Measurements from ENCODE around the gene ATOX1. TPM values are rescaled to one million over a fixed set of nuclear protein-coding genes. Genes with fewer than 3 reads are reported as not detected.

The ATOX1 gene
- total RNA-seq, 3 donors from 2014 or later = 52.5 to 54.8 (median 53.6) TPM

DNA sequence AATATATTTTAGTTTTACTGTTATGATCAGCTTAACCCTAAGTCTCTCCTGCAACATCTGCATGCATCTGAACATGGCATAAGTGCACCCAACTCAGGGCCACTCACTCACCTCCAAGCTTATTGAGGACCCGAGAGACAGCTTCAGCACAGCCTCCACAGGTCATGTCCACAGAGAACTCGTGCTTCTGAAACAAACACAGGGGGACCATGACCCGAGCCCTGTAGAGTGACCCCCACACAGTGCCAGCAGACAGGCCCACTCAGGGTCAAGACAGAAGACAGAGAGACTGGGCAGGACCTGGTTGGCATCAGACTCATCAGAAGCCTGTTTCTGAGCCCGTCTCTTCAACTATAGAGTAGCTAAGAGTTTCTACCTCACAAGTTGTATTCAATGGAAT lies 6.8 kb downstream of the ATOX1 start:
- no peak for ATAC-seq
- no peak for DNase-seq
- no peak for TF ChIP-seq CTCF (IDR thresholded peaks at IDR 0.05)
- Histone ChIP-seq H3K9me3 (no peaks in the 10 kb centered on the region), H3K4me3 (no peak overlapping the region), H3K36me3 (ENCODE audit: low read depth) (no peaks in the 10 kb centered on the region), H3K4me1 (ENCODE audit: low read depth) (peaks cover 10% of the 10 kb centered on the region)
- intact Hi-C loops (cut with DNase I, micrococcal nuclease) = no loop called here

DNA sequence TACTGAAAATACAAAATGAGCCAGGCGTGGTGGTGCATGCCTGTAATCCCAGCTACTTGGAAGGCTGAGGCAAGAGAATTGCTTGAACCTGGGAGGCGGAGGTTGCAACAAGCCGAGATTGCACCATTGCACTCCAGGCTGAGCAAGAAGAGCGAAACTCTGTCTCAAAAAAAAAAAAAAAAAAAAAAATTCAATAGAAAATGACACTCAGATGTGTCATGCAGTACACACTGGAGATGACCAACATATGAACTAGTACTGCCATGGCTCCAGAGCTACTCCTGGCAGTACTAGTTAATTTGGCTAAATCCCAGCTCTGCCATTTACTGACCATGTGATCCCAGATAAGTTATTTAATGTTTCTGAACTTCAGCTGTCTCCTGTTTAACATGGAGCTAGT lies 7.3 kb downstream of the ATOX1 start:
- intact Hi-C loops (cut with DNase I, micrococcal nuclease) = no loop called here
- Histone ChIP-seq H3K4me3 (no peak overlapping the region), H3K9me3 (no peaks in the 10 kb centered on the region), H3K36me3 (ENCODE audit: low read depth) (no peaks in the 10 kb centered on the region), H3K4me1 (ENCODE audit: low read depth) (peaks cover 8% of the 10 kb centered on the region)
- ATAC-seq = no peak
- DNase-seq = no peak
- no peak for TF ChIP-seq CTCF (IDR thresholded peaks at IDR 0.05)

DNA sequence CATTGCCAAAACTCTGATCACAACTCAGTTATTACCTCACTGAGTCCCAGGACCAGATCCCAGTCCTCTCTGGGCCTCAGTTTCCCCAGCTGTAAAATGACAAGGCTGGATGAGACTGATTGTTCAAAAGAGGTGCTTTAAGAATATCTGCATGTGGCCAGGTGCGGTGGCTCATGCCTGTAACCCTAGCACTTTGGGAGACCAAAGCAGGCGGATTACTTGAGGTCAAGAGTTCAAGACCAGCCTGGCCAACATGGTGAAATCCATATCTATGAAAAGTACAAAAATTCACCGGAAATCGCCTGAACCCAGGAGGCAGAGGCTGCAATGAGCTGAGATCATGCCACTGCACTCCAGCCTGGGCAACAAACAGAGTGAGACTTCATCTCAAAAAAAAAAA lies 8.3 kb downstream of the ATOX1 start:
- H3K36me3 ChIP-seq (ENCODE audit: low read depth) = no peaks in the 10 kb centered on the region
- ATAC-seq (no peak), DNase-seq (no peak)
- no peak for TF ChIP-seq CTCF (IDR thresholded peaks at IDR 0.05)
- intact Hi-C loops (cut with DNase I, micrococcal nuclease) = no loop called here
- H3K9me3 ChIP-seq = no peaks in the 10 kb centered on the region
- H3K4me1 ChIP-seq (ENCODE audit: low read depth) = peaks cover 2% of the 10 kb centered on the region
- no peak overlapping the region for H3K4me3 ChIP-seq

- intact Hi-C loops (cut with DNase I, micrococcal nuclease) = no loop called here
- no peak overlapping the region for H3K4me3 ChIP-seq
- H3K36me3 ChIP-seq (ENCODE audit: low read depth) = no peaks in the 10 kb centered on the region
- DNase-seq = no peak
- TF ChIP-seq CTCF (IDR thresholded peaks at IDR 0.05) = no peak
- H3K9me3 ChIP-seq = no peaks in the 10 kb centered on the region
- ATAC-seq = no peak
- no peaks in the 10 kb centered on the region for H3K4me1 ChIP-seq (ENCODE audit: low read depth)
Measured at GRCh38 chr5:151745071-151745705, 13.2 kb downstream of the ATOX1 start.

DNA sequence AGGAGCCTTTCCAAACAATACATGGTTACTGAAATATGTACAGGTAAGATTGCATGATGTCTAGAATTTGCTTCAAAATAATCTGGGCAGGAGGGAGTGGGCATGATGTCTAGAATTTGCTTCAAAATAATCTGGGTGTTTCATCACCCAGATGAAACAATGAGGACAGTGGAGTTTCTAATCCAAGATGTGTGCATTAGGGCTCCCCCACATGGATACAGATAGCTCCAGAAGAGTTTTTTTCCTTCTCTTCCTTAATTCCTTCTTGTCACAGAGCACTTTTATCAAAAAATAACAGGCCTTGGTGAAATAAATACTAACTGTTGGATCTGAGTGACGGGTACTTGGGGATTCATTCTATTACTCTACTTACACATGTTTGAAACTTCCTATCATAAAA lies 14.9 kb downstream of the ATOX1 start:
- DNase-seq (no peak), ATAC-seq (no peak)

More for the DNA sequence above, 14.9 kb downstream of the ATOX1 start:
- Histone ChIP-seq H3K9me3 (no peaks in the 10 kb centered on the region), H3K36me3 (ENCODE audit: low read depth) (no peaks in the 10 kb centered on the region), H3K4me3 (no peak overlapping the region), H3K4me1 (ENCODE audit: low read depth) (no peaks in the 10 kb centered on the region)
- intact Hi-C loops (cut with DNase I, micrococcal nuclease) = loop anchor here (5.0 kb wide), 2 partner anchors 81 to 86 kb away; no protein-coding TSS in a partner anchor
- no peak for TF ChIP-seq CTCF (IDR thresholded peaks at IDR 0.05)
